ENCODE measurements around the gene SH2B3. TPM values are rescaled to one million over a fixed set of nuclear protein-coding genes. Genes with fewer than 3 reads are reported as not detected.

SH2B3 gene
- total and polyA plus RNA-seq, 11 donors = 11.3 to 76.7 (median 40.2) TPM

- peak in 1 of 5 donors; percentile 37 for DNase-seq
- intact Hi-C loops (cut with DNase I) = no loop called here
Observed at GRCh38 chr12:111387747-111388323, 17.9 kb upstream of the SH2B3 start.

GRCh38 chr12:111389635-111390034 lies 16.1 kb upstream of the SH2B3 start:
- WGBS, 4 donors = 73 to 93% (median 84%) methylated on average over 2 to 7 of the region's 7 CpGs
- Histone ChIP-seq H3K4me1 (peaks cover 0 to 23% (median 0%) of the 10 kb centered on the region in 12 donors), H3K4me3 (no peak overlapping the region), H3K27ac (no peak overlapping the region), H3K27me3 (no peaks in the 10 kb centered on the region), H3K9me3 (no peaks in the 10 kb centered on the region), H3K36me3 (no peaks in the 10 kb centered on the region)
- ATAC-seq = peak in 1 of 4 donors; percentile 29
- intact Hi-C loops (cut with DNase I) = no loop called here
- TF ChIP-seq POLR2A (IDR thresholded peaks at IDR 0.05) (no peak), CTCF (IDR thresholded peaks at IDR 0.05) (no peak)
- DNase-seq = peak in 1 of 5 donors; percentile 60

More at GRCh38 chr12:111387747-111388323, 17.9 kb upstream of the SH2B3 start:
- Histone ChIP-seq H3K36me3 (no peaks in the 10 kb centered on the region), H3K9me3 (no peaks in the 10 kb centered on the region), H3K27ac (no peak overlapping the region), H3K4me1 (peaks cover 0 to 11% (median 0%) of the 10 kb centered on the region in 12 donors), H3K4me3 (no peak overlapping the region), H3K27me3 (no peaks in the 10 kb centered on the region)
- 89 to 93% (median 90%) methylated on average over 9 of the region's 9 CpGs for WGBS, 4 donors
- TF ChIP-seq POLR2A (IDR thresholded peaks at IDR 0.05) = no peak
- TF ChIP-seq CTCF (IDR thresholded peaks at IDR 0.05) = no peak
- no peak for ATAC-seq

- Histone ChIP-seq H3K4me1 (peaks cover 0 to 23% (median 0%) of the 10 kb centered on the region in 12 donors), H3K27ac (no peak overlapping the region), H3K9me3 (no peaks in the 10 kb centered on the region), H3K27me3 (no peaks in the 10 kb centered on the region), H3K36me3 (no peaks in the 10 kb centered on the region), H3K4me3 (no peak overlapping the region)
- 84 to 96% (median 89%) methylated on average over 9 of the region's 9 CpGs for WGBS, 4 donors
- intact Hi-C loops (cut with DNase I) = no loop called here
- TF ChIP-seq CTCF (IDR thresholded peaks at IDR 0.05) (no peak), POLR2A (IDR thresholded peaks at IDR 0.05) (no peak)
- DNase-seq = no peak
- no peak for ATAC-seq
Observed at GRCh38 chr12:111390910-111391309, 14.8 kb upstream of the SH2B3 start.

GRCh38 chr12:111393700-111394300 lies 11.9 kb upstream of the SH2B3 start:
- Histone ChIP-seq H3K4me1 (peaks cover 0 to 45% (median 6%) of the 10 kb centered on the region in 12 donors), H3K36me3 (no peaks in the 10 kb centered on the region), H3K27ac (no peak overlapping the region), H3K27me3 (no peaks in the 10 kb centered on the region), H3K9me3 (no peaks in the 10 kb centered on the region), H3K4me3 (no peak overlapping the region)
- DNase-seq = peak in 4 of 5 donors; percentile 38 to 77 (median 60)
- intact Hi-C loops (cut with DNase I) = loop anchor here in 1 of 10 donors (2.0 kb wide), 1 partner anchor 133 kb away; no protein-coding TSS in a partner anchor
- no peak for TF ChIP-seq POLR2A (IDR thresholded peaks at IDR 0.05)
- no peak for TF ChIP-seq CTCF (IDR thresholded peaks at IDR 0.05)
- ATAC-seq = peak; percentile 10 to 60 (median 28)
- 79 to 82% (median 80%) methylated on average over 7 to 8 of the region's 8 CpGs for WGBS, 4 donors

Measured in heart left ventricle (tissue), 16 donors.